Lower leg skin (tissue), 3 donors: Measurements from ENCODE around the gene CD7.

Experiments used
- CTCF ChIP-seq, 3 donors: fragments of 450-650 bp; IDR thresholded peaks; one replicate each; pipeline ENCODE4 v1.5.1; 2016; ENCODE audit warnings: antibody characterized with exemption in 3 of 3, mild to moderate bottlenecking in 3 of 3, moderate library complexity in 2 of 3
- POLR2A ChIP-seq, 2 donors: fragments of 450-650 bp; IDR thresholded peaks; one replicate each; pipeline ENCODE4 v1.6.1; 2016 to 2017; ENCODE audit warnings: antibody characterized with exemption in 2 of 2, mild to moderate bottlenecking in 1 of 2, moderate library complexity in 1 of 2

GRCh38 chr17:82342361-82343079, 25.1 kb upstream of the CD7 start:
- TF ChIP-seq CTCF (IDR thresholded peaks at IDR 0.05) = no peak
- TF ChIP-seq POLR2A (IDR thresholded peaks at IDR 0.05) = no peak
